Peyer's patch (tissue), 4 donors: ENCODE results near the gene IPCEF1.

Experiments used
- CTCF ChIP-seq, 6 experiments: fragments of 450-650 bp in 4 of 6; fragments of 200-600 bp in 2 of 6; sonication (generic) in 1 of 6; IDR thresholded peaks; one replicate each; pipeline ENCODE4 v1.5.1; 2017 to 2019; ENCODE audit warnings: antibody characterized with exemption in 6 of 6, mild to moderate bottlenecking in 3 of 6, moderate library complexity in 1 of 6
- POLR2A ChIP-seq, 2 donors: fragments of 450-650 bp; IDR thresholded peaks; one replicate each; pipeline ENCODE4 v1.5.1; 2017; ENCODE audit warnings: antibody characterized with exemption in 2 of 2, mild to moderate bottlenecking in 2 of 2, moderate library complexity in 2 of 2

GRCh38 chr6:154274168-154274567, 82.4 kb downstream of the IPCEF1 start:
- TF ChIP-seq CTCF (IDR thresholded peaks at IDR 0.05) (no peak), POLR2A (IDR thresholded peaks at IDR 0.05) (no peak)
